Astrocyte of the cerebellum (primary cell): Measurements from ENCODE around the gene VPS13D.
"Not testable (repeated sequence)": the region's sequence is repeated elsewhere in the genome, so short reads cannot be mapped to it uniquely, and the experiment has no call there.

ENCODE experiments used
- DNase-seq: peaks from one replicate; pipeline ENCODE4 v3.0.0-alpha.2; 2011; ENCODE audit warnings: low read depth
- H3K4me3 ChIP-seq: 2 replicates; pipeline ENCODE4 v1.5.1; 2011; ENCODE audit warnings: mild to moderate bottlenecking, low read depth, low read length, moderate library complexity
- in situ Hi-C: cut with HindIII; loops from 2 replicates; pipeline ENCODE4 v1.10.0; 2017; ENCODE audit warnings: low sequenced_read_pairs
- TF ChIP-seq, protein P1 (sequence below): IDR thresholded peaks from 2 replicates; pipeline ENCODE4 v1.5.1; 2012; ENCODE audit warnings: low read length, low read depth, moderate library complexity, mild to moderate bottlenecking; ENCODE audit errors: missing control alignments

VPS13D gene

DNA sequence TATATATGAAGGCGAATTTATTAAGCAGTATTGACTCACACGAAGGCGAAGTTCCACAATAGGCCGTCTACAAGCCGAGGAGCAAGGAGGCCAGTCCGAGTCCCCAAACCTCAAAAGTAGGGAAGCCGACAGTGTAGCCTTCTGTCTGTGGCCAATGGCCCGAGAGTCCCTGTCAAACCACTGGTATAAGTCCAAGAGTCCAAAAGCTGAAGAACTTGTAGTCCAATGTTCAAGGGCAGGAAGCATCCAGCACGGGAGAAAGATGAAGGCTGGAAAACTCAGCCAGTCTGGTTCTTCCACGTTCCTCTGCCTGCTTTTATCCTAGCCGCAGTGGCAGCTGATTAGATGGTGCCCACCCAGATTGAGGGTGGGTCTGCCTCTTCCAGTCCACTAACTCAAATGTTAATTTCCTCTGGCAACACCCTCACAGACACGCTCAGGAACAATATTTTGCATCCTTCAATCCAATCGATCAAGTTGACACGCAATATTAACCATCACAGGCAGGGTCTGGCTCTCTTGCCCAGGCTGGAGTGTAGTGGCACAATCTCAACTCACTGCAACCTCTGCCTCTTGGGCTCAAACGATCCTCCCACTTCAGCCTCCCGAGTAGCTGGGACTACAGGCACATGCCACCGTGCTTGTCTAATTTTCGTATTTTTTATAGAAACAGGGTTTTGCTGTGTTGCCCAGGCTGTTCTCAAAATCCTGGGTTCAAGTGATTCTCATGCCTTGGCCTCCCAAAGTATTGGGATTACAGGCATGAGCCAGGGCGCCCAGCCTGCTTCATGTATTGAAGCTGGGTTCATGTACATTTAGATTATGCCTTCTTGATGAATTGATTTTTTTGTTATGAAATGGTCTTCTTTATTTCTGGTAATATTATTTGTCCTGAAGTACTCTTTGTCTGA, 302.8 kb downstream of the VPS13D start:
- H3K4me3 ChIP-seq, result no peak overlapping the region
- DNase-seq, result no peak
- in situ Hi-C loops, result no loop called here
- TF ChIP-seq, protein P1, sequence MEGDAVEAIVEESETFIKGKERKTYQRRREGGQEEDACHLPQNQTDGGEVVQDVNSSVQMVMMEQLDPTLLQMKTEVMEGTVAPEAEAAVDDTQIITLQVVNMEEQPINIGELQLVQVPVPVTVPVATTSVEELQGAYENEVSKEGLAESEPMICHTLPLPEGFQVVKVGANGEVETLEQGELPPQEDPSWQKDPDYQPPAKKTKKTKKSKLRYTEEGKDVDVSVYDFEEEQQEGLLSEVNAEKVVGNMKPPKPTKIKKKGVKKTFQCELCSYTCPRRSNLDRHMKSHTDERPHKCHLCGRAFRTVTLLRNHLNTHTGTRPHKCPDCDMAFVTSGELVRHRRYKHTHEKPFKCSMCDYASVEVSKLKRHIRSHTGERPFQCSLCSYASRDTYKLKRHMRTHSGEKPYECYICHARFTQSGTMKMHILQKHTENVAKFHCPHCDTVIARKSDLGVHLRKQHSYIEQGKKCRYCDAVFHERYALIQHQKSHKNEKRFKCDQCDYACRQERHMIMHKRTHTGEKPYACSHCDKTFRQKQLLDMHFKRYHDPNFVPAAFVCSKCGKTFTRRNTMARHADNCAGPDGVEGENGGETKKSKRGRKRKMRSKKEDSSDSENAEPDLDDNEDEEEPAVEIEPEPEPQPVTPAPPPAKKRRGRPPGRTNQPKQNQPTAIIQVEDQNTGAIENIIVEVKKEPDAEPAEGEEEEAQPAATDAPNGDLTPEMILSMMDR, result no peak

DNA sequence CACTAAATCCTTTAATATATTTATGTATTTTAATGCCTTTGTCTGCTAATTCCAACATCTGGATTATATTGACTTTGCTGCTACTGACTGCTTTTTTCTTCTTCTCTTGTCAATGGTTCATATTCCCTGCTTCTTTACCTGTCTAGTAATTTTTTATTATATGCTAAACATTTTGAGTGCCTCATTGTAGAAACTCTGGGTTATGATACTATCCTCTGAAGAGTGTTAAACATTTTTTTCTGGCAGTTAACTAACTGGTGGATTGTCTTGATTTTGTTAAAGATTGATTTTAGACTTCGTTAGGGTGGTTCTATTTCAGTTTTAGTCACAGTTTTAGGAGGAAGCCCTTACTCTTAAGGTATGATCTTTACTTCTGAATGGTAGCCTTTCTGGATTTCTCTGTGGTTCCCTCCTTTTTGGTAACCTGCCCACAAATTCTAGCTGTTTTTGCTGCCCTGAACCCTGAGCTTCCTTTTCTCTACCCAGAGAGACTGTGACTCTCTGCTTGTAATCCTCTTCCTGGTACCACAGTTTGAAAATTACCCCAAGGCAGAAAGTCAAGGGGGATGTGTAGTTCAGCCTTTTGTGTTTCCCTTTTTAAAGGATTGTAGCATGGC, 306.3 kb downstream of the VPS13D start:
- in situ Hi-C loops, result no loop called here
- no peak overlapping the region for H3K4me3 ChIP-seq
- TF ChIP-seq, protein P1, result no peak
- DNase-seq, result no peak

DNA sequence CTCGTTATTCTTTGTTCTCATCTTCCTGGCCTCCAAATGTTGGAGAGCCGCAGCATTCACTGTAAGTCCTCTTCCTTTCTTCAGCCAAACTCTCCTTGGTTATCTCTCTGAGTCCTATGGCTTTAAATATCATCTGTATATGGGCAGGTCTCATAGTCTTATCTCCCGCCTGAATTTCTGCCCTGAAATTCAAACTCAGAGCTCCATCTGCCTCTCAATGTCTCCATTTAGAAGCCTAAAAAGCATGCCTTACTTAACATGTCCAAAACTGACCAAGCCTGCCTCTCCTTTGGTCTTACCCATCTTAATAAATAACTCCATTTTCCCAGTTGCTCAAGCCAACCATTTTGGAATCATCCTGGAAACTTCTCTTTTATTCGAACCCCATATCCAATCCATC, 307.5 kb downstream of the VPS13D start:
- DNase-seq, result no peak
- in situ Hi-C loops, result no loop called here
- TF ChIP-seq, protein P1, result no peak
- H3K4me3 ChIP-seq, result no peak overlapping the region

DNA sequence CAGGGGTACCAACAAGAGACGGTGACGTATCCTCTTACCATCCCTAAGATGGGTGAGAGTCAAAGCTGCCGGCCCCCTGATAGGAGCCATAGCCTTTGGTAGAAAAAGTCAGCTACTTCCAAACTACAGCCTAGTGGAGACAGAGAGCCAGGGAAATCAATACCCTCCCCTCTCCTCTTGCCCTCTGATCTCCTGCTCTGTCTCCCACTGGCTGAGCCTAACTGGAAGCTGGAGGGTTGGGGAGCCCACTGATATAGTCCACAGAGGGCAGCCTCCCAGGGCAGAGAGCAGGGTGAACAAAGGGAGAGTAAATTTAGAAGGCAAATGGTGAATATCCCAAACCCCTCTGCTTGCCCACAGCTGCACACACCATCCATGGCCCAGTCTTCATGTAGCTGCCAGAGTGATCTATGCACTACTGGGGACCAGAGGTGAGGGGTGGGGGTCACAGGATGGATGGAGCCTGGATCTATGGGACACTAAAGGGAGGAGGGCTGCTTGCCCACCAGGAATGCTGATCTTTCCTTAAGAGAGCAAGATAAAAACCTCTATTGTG, 308.2 kb downstream of the VPS13D start:
- no peak overlapping the region for H3K4me3 ChIP-seq
- in situ Hi-C loops, result no loop called here
- TF ChIP-seq, protein P1, result no peak
- no peak for DNase-seq

DNA sequence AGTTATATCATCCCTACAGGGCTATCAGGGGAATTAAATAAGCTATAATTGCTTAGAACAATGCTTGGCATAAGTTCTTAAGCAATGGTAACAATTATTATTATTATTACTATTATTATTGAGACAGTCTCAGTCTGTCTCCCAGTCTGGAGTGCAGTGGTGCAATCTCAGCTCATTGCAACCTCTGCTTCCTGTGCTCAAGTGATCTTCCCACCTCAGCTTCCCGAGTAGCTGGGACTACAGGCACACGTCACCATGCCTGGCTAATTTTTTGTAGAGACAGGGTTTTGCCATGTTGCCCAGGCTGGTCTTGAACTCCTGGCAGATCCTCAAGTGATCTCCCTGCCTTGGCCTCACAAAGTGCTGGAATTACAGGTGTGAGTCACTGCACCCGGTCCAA, 308.7 kb downstream of the VPS13D start:
- DNase-seq, in situ Hi-C loops, H3K4me3 ChIP-seq: not testable (repeated sequence)

DNA sequence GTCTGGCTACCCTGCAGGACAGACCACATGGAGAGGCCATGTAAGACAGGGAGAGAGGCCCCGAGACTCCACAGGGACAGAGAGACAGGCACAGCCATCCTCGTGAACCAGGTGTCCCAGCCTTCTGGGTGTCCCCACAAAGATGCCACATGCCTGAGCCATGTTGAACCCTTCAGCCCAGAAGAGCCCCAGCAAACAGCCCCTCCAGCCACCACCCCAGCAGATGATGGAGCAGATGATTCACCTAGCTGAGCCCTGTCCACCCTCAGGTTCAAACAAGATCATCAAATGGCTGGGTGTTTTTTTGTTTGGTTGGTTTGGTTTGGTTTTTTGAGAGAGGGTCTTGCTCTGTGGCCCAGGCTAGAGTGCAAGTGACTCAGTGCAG, 309.5 kb downstream of the VPS13D start:
- in situ Hi-C loops, result no loop called here
- TF ChIP-seq, protein P1, result no peak
- DNase-seq, result no peak
- no peak overlapping the region for H3K4me3 ChIP-seq
